Gastrocnemius medialis (tissue), 4 donors: Measurements from ENCODE around the gene HMCN2.

Experiments
- POLR2A ChIP-seq, 2 donors: fragments of 450-650 bp; IDR thresholded peaks; one replicate each; pipeline ENCODE4 v1.6.1; 2017; ENCODE audit warnings: antibody characterized with exemption in 2 of 2, mild to moderate bottlenecking in 2 of 2, moderate library complexity in 2 of 2
- TF ChIP-seq, protein P1 (sequence below), 5 experiments: fragments of 450-650 bp in 3 of 5; fragments of 200-600 bp in 2 of 5; sonication (generic) in 2 of 5; IDR thresholded peaks in 4 of 5; conservative IDR thresholded peaks in 1 of 5; 1 replicate in 4 of 5; 2 replicates in 1 of 5; pipeline ENCODE4 v1.5.1; 2016 to 2019; ENCODE audit warnings: antibody characterized with exemption in 5 of 5, mild to moderate bottlenecking in 3 of 5, moderate library complexity in 3 of 5

DNA sequence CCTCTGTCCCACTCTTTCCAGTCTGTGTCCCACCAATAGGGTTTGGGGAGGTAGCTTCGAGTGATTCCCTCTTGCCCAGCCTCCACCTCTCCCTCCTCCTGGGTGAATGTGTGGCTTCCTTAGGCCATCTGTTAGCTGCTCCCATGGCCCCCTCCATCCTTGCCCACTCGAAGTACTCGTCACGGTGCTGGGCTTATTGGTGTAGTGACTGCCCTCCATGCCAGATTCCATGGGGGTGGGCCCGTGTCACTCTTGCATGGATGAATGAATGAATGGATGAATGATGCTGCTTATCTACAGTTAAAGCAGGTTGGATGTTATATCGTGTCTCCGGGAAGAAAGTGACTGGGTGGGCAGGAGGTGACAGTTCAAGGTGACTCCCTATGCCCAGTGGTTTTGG, 19.1 kb downstream of the HMCN2 start:
- TF ChIP-seq, protein P1, sequence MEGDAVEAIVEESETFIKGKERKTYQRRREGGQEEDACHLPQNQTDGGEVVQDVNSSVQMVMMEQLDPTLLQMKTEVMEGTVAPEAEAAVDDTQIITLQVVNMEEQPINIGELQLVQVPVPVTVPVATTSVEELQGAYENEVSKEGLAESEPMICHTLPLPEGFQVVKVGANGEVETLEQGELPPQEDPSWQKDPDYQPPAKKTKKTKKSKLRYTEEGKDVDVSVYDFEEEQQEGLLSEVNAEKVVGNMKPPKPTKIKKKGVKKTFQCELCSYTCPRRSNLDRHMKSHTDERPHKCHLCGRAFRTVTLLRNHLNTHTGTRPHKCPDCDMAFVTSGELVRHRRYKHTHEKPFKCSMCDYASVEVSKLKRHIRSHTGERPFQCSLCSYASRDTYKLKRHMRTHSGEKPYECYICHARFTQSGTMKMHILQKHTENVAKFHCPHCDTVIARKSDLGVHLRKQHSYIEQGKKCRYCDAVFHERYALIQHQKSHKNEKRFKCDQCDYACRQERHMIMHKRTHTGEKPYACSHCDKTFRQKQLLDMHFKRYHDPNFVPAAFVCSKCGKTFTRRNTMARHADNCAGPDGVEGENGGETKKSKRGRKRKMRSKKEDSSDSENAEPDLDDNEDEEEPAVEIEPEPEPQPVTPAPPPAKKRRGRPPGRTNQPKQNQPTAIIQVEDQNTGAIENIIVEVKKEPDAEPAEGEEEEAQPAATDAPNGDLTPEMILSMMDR (IDR thresholded peaks at IDR 0.05 in 4 of 5, conservative IDR thresholded peaks at IDR 0.05 in 1 of 5): no peak
- no peak for TF ChIP-seq POLR2A (IDR thresholded peaks at IDR 0.05)
